A549 (cell line): Measurements from ENCODE around the gene PCDHA1.
"Not testable (repeated sequence)": the region's sequence is repeated elsewhere in the genome, so short reads cannot be mapped to it uniquely, and the experiment has no call there.

Source experiments
- CHD2 ChIP-seq: fragments of 150-350 bp; IDR thresholded peaks from 2 replicates; pipeline ENCODE4 v1.6.1; 2014; ENCODE audit warnings: low read length; ENCODE audit not compliant: partially characterized antibody
- HDAC2 ChIP-seq: fragments of 200-600 bp; sonication (generic); IDR thresholded peaks from 2 replicates; pipeline ENCODE4 v1.6.1; 2016
- TP53 ChIP-seq: fragments of 250-450 bp; sonication (Bioruptor Pico); IDR thresholded peaks from 2 replicates; pipeline ENCODE4 v1.5.0; 2021; ENCODE audit warnings: mild to moderate bottlenecking, moderate library complexity
- TF ChIP-seq, protein P1 (sequence below): fragments of >200 bp; sonication (Bioruptor Twin); formaldehyde crosslinking; IDR thresholded peaks from 3 replicates; pipeline ENCODE4 v1.5.1; 2016
- TF ChIP-seq, protein P2 (sequence below): fragments of 200-600 bp; sonication (generic); IDR thresholded peaks from 2 replicates; pipeline ENCODE4 v1.6.1; 2016; ENCODE audit warnings: antibody characterized with exemption, mild to moderate bottlenecking, moderate library complexity

DNA sequence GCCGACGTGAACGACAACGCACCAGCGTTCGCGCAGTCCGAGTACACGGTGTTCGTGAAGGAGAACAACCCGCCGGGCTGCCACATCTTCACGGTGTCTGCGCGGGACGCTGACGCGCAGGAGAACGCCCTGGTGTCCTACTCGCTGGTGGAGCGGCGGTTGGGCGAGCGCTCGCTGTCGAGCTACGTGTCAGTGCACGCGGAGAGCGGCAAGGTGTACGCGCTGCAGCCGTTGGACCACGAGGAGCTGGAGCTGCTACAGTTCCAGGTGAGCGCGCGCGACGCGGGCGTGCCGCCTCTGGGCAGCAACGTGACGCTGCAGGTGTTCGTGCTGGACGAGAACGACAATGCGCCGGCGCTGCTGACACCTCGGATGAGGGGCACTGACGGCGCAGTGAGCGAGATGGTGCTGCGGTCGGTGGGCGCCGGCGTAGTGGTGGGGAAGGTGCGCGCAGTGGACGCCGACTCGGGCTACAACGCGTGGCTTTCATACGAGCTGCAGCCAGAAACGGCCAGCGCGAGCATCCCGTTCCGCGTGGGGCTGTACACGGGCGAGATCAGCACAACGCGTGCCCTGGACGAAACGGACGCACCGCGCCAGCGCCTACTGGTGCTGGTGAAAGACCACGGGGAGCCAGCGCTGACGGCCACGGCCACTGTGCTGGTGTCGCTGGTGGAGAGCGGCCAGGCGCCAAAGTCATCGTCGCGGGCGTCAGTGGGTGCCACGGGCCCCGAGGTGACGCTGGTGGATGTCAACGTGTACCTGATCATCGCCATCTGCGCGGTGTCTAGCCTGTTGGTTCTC lies 64.1 kb downstream of the PCDHA1 start:
- TF ChIP-seq TP53 (CRISPR knock-in tag); CHD2; HDAC2: not testable (repeated sequence)
- TF ChIP-seq, protein P1, sequence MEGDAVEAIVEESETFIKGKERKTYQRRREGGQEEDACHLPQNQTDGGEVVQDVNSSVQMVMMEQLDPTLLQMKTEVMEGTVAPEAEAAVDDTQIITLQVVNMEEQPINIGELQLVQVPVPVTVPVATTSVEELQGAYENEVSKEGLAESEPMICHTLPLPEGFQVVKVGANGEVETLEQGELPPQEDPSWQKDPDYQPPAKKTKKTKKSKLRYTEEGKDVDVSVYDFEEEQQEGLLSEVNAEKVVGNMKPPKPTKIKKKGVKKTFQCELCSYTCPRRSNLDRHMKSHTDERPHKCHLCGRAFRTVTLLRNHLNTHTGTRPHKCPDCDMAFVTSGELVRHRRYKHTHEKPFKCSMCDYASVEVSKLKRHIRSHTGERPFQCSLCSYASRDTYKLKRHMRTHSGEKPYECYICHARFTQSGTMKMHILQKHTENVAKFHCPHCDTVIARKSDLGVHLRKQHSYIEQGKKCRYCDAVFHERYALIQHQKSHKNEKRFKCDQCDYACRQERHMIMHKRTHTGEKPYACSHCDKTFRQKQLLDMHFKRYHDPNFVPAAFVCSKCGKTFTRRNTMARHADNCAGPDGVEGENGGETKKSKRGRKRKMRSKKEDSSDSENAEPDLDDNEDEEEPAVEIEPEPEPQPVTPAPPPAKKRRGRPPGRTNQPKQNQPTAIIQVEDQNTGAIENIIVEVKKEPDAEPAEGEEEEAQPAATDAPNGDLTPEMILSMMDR: not testable (repeated sequence)
- TF ChIP-seq, protein P2, sequence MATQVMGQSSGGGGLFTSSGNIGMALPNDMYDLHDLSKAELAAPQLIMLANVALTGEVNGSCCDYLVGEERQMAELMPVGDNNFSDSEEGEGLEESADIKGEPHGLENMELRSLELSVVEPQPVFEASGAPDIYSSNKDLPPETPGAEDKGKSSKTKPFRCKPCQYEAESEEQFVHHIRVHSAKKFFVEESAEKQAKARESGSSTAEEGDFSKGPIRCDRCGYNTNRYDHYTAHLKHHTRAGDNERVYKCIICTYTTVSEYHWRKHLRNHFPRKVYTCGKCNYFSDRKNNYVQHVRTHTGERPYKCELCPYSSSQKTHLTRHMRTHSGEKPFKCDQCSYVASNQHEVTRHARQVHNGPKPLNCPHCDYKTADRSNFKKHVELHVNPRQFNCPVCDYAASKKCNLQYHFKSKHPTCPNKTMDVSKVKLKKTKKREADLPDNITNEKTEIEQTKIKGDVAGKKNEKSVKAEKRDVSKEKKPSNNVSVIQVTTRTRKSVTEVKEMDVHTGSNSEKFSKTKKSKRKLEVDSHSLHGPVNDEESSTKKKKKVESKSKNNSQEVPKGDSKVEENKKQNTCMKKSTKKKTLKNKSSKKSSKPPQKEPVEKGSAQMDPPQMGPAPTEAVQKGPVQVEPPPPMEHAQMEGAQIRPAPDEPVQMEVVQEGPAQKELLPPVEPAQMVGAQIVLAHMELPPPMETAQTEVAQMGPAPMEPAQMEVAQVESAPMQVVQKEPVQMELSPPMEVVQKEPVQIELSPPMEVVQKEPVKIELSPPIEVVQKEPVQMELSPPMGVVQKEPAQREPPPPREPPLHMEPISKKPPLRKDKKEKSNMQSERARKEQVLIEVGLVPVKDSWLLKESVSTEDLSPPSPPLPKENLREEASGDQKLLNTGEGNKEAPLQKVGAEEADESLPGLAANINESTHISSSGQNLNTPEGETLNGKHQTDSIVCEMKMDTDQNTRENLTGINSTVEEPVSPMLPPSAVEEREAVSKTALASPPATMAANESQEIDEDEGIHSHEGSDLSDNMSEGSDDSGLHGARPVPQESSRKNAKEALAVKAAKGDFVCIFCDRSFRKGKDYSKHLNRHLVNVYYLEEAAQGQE: not testable (repeated sequence)
